Occipital lobe (tissue), 2 donors: Measurements from ENCODE around the gene C11orf71. TPM values are rescaled to one million over a fixed set of nuclear protein-coding genes. Genes with fewer than 3 reads are reported as not detected.

Experiments
- DNase-seq: peaks from one replicate; lab custom pipeline; 2025; lab: John Stamatoyannopoulos, UW
- total RNA-seq: library from RNA; depleted of rRNA; stranded (reverse); fragments of >200 nt; gene quantifications from one replicate; pipeline ENCODE4 v1.2.3, GENCODE V29; 2014

C11orf71 gene
- total RNA-seq, 1 donor from 2014 or later: 14.7 TPM

GRCh38 chr11:114359342-114359741 lies 41.0 kb downstream of the C11orf71 start:
- no peak for DNase-seq

GRCh38 chr11:114358716-114359115 lies 41.6 kb downstream of the C11orf71 start:
- DNase-seq: no peak

GRCh38 chr11:114354076-114354475 lies 46.2 kb downstream of the C11orf71 start:
- no peak for DNase-seq

- DNase-seq: no peak
Observed at GRCh38 chr11:114353443-114353842, 46.9 kb downstream of the C11orf71 start.

- DNase-seq: no peak
Observed at GRCh38 chr11:114350022-114350421, 50.3 kb downstream of the C11orf71 start.

Other genes with a start within 250 kb of the C11orf71 start
- gene NNMT, start 104.1 kb downstream of the C11orf71 start, total RNA-seq: not detected
- gene RBM7, start 155 bp upstream of the C11orf71 start, total RNA-seq: 28.9 TPM
- 41.3 TPM for gene REXO2, start 39.0 kb upstream of the C11orf71 start, total RNA-seq
- not detected for gene NXPE1, start 159.4 kb upstream of the C11orf71 start, total RNA-seq
- not detected for gene NXPE4, start 195.3 kb upstream of the C11orf71 start, total RNA-seq